GM12873 (cell line): ENCODE results near the gene SIN3B.
A peak's percentile ranks its signal among the peaks of the same experiment; 100 is the strongest.

Experiments used
- CTCF ChIP-seq: IDR thresholded peaks from 2 replicates; pipeline ENCODE4 v1.5.1; 2012; ENCODE audit warnings: low read depth, mild to moderate bottlenecking, moderate library complexity, low read length, control low read depth; ENCODE audit not compliant: insufficient read depth; ENCODE audit errors: missing control alignments

The SIN3B gene

GRCh38 chr19:16897856-16898161, 68.6 kb downstream of the SIN3B start:
- no peak for TF ChIP-seq CTCF

GRCh38 chr19:16898361-16899015, 69.3 kb downstream of the SIN3B start:
- TF ChIP-seq CTCF = no peak

- TF ChIP-seq CTCF = peak; percentile 85
Observed at GRCh38 chr19:16899566-16900075, 70.4 kb downstream of the SIN3B start.

- no peak for TF ChIP-seq CTCF
Observed at GRCh38 chr19:16901491-16902175, 72.4 kb downstream of the SIN3B start.

GRCh38 chr19:16902545-16902944, 73.3 kb downstream of the SIN3B start:
- no peak for TF ChIP-seq CTCF

- TF ChIP-seq CTCF = no peak
Observed at GRCh38 chr19:16903347-16903746, 74.1 kb downstream of the SIN3B start.

- no peak for TF ChIP-seq CTCF
Observed at GRCh38 chr19:16904599-16904998, 75.4 kb downstream of the SIN3B start.
